ENCODE results near the gene NAV2.

The NAV2 gene

DNA sequence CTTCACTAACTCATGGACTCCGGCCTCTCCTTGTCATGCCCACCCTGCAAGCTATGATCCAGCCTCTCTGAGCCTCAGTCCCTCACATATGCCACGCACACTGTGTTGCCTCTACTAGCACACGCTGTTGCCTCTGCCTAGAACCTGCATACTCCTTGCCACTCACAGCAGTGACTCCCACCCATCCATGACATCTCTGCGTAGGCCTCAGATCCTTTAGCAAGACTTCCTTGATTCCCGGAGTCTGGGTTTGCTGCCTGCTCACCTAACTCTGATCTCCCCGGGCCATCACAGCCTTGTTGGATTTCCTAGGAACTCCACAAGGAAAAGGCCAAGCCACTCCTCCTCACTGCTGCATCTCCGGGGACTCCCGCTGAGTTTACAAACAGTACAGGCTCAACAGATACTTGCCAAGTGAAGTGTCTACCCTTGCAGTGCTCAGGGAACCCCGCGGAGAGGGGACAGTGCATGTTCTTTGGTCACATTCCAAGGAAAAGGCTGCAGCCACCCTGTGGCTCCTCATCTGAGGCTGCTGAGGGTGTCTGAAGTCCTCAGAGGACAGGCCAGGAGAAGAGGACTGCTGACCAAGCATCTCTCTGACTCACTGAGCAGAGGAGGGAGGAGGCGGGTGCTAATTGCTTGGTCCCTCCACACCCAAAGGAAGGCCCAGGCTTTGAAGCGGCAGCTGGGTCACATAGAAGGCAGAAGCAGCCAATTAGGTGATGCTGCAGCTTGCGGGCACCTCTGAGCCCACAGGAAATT lies 42.4 kb upstream of the NAV2 start:
- ChIA-PET POLR2A (no interaction called here), CTCF (no interaction called here)
- TF ChIP-seq, protein P1, sequence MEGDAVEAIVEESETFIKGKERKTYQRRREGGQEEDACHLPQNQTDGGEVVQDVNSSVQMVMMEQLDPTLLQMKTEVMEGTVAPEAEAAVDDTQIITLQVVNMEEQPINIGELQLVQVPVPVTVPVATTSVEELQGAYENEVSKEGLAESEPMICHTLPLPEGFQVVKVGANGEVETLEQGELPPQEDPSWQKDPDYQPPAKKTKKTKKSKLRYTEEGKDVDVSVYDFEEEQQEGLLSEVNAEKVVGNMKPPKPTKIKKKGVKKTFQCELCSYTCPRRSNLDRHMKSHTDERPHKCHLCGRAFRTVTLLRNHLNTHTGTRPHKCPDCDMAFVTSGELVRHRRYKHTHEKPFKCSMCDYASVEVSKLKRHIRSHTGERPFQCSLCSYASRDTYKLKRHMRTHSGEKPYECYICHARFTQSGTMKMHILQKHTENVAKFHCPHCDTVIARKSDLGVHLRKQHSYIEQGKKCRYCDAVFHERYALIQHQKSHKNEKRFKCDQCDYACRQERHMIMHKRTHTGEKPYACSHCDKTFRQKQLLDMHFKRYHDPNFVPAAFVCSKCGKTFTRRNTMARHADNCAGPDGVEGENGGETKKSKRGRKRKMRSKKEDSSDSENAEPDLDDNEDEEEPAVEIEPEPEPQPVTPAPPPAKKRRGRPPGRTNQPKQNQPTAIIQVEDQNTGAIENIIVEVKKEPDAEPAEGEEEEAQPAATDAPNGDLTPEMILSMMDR (IDR thresholded peaks at IDR 0.05; ENCODE audit: control extremely low read depth, extremely low read depth, low read depth, missing control alignments), result no peak
- DNase-seq (ENCODE audit: extremely low spot score), result no peak

DNA sequence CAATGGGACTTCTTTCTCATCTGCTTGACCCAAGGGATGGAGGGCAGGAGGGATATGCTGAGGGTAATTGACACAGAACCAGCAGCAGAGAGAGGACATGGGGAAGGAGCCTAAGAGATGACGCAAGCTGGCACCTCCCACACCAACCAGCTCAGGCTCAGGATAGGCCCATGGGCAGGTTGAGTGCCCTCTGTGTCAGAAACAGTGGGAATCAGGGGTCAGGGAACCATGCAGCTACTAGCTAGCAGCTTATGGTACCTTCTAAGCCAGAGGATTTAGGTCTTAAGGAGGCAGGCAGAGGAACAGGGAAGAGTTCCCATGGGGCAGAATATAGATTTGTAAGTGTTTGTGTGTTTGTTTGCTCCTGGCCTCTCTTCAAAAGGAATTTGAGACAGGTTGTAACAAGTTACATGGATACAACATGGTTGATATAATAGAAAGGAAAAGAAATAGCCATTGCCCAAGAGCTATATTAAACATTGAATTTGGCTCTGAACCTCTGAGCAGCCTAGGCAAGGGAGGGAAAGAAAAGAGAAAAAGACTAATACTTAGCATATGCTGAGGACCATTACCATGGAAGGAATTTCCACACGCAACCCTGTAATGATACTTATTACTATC lies 39.9 kb upstream of the NAV2 start:
- no peak for DNase-seq (ENCODE audit: extremely low spot score)
- CTCF ChIA-PET, result no interaction called here
- TF ChIP-seq, protein P1 (IDR thresholded peaks at IDR 0.05; ENCODE audit: control extremely low read depth, extremely low read depth, low read depth, missing control alignments), result no peak
- POLR2A ChIA-PET, result no interaction called here

DNA sequence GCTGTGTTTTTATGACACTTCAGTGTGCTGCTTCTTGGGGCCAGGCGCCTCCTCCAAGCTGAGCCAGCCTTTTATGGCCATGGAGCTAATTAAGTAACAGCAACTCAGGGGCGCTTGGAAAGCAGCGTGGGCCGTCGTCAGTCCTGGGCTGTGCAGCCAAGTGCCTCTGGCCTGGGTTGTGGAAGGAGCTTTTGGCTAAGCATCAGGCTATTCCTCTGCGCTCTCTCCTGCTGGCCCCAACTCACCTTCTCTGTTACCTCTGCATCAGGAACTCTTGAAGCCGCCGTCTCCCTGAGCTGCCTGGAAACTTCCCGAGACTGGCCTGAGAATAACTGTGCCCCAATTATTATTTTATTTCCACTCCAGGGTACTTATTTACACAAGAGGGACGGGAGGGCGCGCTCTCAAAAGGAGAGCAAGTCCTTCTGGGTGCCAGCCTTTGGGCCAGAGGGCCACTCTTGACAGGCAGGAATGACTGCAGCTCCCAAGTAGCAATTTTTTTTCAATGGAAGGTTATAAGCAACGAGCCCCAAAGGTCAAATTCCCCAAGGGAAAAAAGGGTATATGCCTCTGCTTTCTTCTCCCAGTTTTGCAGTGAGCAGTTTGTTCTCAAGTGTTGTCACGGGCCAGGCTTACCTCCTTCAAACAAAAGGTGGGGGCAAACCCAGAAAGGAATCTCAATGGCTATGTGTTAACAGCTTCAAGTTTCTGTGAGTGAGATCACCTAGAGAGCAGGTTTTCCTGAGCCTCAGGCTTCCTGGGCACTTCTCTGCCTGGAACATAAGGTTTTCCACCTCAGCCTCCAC lies 38.5 kb upstream of the NAV2 start:
- ChIA-PET POLR2A (interaction anchor here (0.6 kb wide), 1 partner anchor 480 kb away, joined by 3 read pairs; no protein-coding TSS in a partner anchor), CTCF (interaction anchor here (0.9 to 2.2 kb wide), 2 partner anchors 9 to 10 kb away, joined by 3 to 5 read pairs; no protein-coding TSS in a partner anchor)
- no peak for DNase-seq (ENCODE audit: extremely low spot score)
- TF ChIP-seq, protein P1 (IDR thresholded peaks at IDR 0.05; ENCODE audit: control extremely low read depth, extremely low read depth, low read depth, missing control alignments), result no peak

DNA sequence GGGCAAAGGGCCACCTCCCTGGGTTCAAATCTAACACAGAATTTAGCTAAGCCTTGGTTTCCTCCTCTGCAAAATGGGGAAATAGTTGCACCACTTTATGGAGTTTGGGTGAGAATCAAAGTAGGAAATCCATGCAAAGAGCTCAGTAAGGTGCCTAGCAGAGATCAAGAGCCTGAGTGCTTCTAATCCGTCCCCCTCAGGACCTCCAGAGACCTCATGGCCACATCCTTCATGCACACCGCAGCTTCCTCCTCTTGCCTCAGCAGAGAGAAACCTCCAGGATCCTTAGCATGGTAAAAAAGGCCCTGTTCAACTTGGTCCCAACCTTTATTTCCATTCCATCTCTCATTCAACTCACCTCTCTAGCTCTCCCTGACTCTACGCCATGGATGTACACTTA lies 37.8 kb upstream of the NAV2 start:
- CTCF ChIA-PET, result interaction anchor here (2.2 kb wide), 1 partner anchor 9 kb away, joined by 5 read pairs; no protein-coding TSS in a partner anchor
- TF ChIP-seq, protein P1 (IDR thresholded peaks at IDR 0.05; ENCODE audit: control extremely low read depth, extremely low read depth, low read depth, missing control alignments), result no peak
- no peak for DNase-seq (ENCODE audit: extremely low spot score)

DNA sequence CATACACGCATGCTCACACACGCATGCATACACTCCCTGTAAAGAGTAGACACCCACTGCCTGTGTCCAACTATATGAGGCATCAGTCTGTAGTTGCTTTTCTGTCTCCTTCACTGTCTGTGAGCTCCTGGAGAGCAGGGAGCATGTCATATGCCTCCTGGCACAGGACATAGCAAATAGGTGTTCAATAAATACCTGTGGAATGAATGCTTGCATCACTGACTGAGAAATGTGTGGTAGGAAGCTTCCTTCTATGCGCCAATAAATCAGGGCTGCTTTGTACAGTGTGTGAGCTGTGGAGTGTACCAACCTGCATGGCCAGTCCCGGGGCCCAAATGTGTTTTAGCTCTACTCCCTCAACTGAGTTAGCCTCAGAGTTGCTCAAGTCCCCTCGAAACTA lies 37.2 kb upstream of the NAV2 start:
- TF ChIP-seq, protein P1 (IDR thresholded peaks at IDR 0.05; ENCODE audit: control extremely low read depth, extremely low read depth, low read depth, missing control alignments), result no peak
- DNase-seq (ENCODE audit: extremely low spot score), result no peak
- POLR2A ChIA-PET, result no interaction called here
- CTCF ChIA-PET, result interaction anchor here (0.9 to 2.2 kb wide), 2 partner anchors 8 to 28 kb away, joined by 3 to 5 read pairs; no protein-coding TSS in a partner anchor

More for the DNA sequence above, 37.8 kb upstream of the NAV2 start:
- POLR2A ChIA-PET, result interaction anchor here (0.6 kb wide), 1 partner anchor 481 kb away, joined by 3 read pairs; no protein-coding TSS in a partner anchor

Measured in GM10248 (cell line).